GM23338 (cell line): Measurements from ENCODE around the gene NADK. TPM values are rescaled to one million over a fixed set of nuclear protein-coding genes. Genes with fewer than 3 reads are reported as not detected.
A peak's percentile ranks its signal among the peaks of the same experiment; 100 is the strongest.

Experiments used
- ATAC-seq: fragments of 200-7000 bp; cut with Tn5 transposase; 3 replicates; pipeline ENCODE4 v1.9.1; 2020
- DNase-seq: peaks from one replicate; pipeline ENCODE4 v3.0.0-alpha.2; 2015; ENCODE audit warnings: low spot score
- H2AFZ ChIP-seq: fragments of 200-600 bp; sonication (generic); 2 replicates; pipeline ENCODE4 v1.8.0; 2016; ENCODE audit warnings: antibody characterized with exemption, mild to moderate bottlenecking, moderate library complexity
- H3F3A ChIP-seq: fragments of 200-600 bp; sonication (generic); replicated peaks from 2 replicates; pipeline ENCODE4 v1.8.0; 2017; ENCODE audit warnings: antibody characterized with exemption, mixed run types, low read depth
- H3K27ac ChIP-seq: fragments of 200-600 bp; sonication (generic); 2 replicates; pipeline ENCODE4 v1.6.1; 2016; ENCODE audit warnings: low read depth
- H3K27me3 ChIP-seq: fragments of 200-600 bp; sonication (generic); 2 replicates; pipeline ENCODE4 v1.8.0; 2016; ENCODE audit warnings: mild to moderate bottlenecking, mixed run types, moderate library complexity; ENCODE audit not compliant: insufficient read depth
- H3K36me3 ChIP-seq: fragments of 200-600 bp; sonication (generic); 2 replicates; pipeline ENCODE4 v1.8.0; 2016; ENCODE audit warnings: mild to moderate bottlenecking; ENCODE audit not compliant: insufficient read depth
- H3K4me1 ChIP-seq: fragments of 200-600 bp; sonication (generic); 2 replicates; pipeline ENCODE4 v1.8.0; 2016; ENCODE audit warnings: mild to moderate bottlenecking, moderate library complexity; ENCODE audit not compliant: insufficient read depth
- H3K4me2 ChIP-seq: fragments of 200-600 bp; sonication (generic); 2 replicates; pipeline ENCODE4 v1.7.1; 2017; ENCODE audit warnings: mixed run types
- H3K4me3 ChIP-seq: fragments of 200-600 bp; sonication (generic); 2 replicates; pipeline ENCODE4 v1.6.1; 2016; ENCODE audit warnings: mixed run types
- H3K79me2 ChIP-seq: fragments of 200-600 bp; sonication (generic); replicated peaks from 2 replicates; pipeline ENCODE4 v1.8.0; 2017; ENCODE audit warnings: mild to moderate bottlenecking; ENCODE audit not compliant: insufficient read depth
- H3K9me2 ChIP-seq: fragments of 200-600 bp; sonication (generic); 2 replicates; pipeline ENCODE4 v1.8.0; 2017; ENCODE audit not compliant: insufficient read depth
- H4K20me1 ChIP-seq: fragments of 200-600 bp; sonication (generic); replicated peaks from 2 replicates; pipeline ENCODE4 v1.8.0; 2017; ENCODE audit warnings: mild to moderate bottlenecking; ENCODE audit not compliant: insufficient read depth
- H3K27ac Mint-ChIP-seq: 2 replicates; pipeline ENCODE4 v1.8.0; 2020; ENCODE audit warnings: inconsistent platforms, mild to moderate bottlenecking, moderate library complexity, mixed read lengths
- H3K27me3 Mint-ChIP-seq: 3 replicates; pipeline ENCODE4 v1.8.0; 2022; ENCODE audit warnings: low read depth, mild to moderate bottlenecking, moderate library complexity, mixed read lengths, inconsistent platforms; ENCODE audit not compliant: insufficient read depth, poor library complexity
- H3K36me3 Mint-ChIP-seq: 3 replicates; pipeline ENCODE4 v1.8.0; 2021; ENCODE audit warnings: low read depth, mild to moderate bottlenecking, inconsistent platforms, moderate library complexity, mixed read lengths
- H3K4me1 Mint-ChIP-seq: 3 replicates; pipeline ENCODE4 v1.8.0; 2020; ENCODE audit warnings: mild to moderate bottlenecking, inconsistent platforms, mixed read lengths
- H3K4me3 Mint-ChIP-seq: 3 replicates; pipeline ENCODE4 v1.8.0; 2021; ENCODE audit warnings: moderate library complexity, mild to moderate bottlenecking, inconsistent platforms, mixed read lengths
- H3K9me3 Mint-ChIP-seq: 3 replicates; pipeline ENCODE4 v1.8.0; 2020; ENCODE audit warnings: moderate library complexity, mild to moderate bottlenecking, inconsistent platforms, mixed read lengths
- CREB1 ChIP-seq: fragments of 250-450 bp; sonication (Bioruptor Pico); IDR thresholded peaks from 2 replicates; pipeline ENCODE4 v1.5.0; 2020; ENCODE audit warnings: low read depth, mild to moderate bottlenecking, moderate library complexity
- EZH2 ChIP-seq: fragments of 200-600 bp; sonication (generic); IDR thresholded peaks from one replicate; pipeline ENCODE4 v1.8.0; 2017; ENCODE audit warnings: antibody characterized with exemption, mild to moderate bottlenecking, low read depth; ENCODE audit not compliant: unreplicated experiment
- NANOG ChIP-seq: IDR thresholded peaks from 2 replicates; pipeline ENCODE4 v1.6.1; 2016; ENCODE audit warnings: antibody characterized with exemption, borderline replicate concordance
- POLR2AphosphoS5 ChIP-seq: IDR thresholded peaks from 2 replicates; pipeline ENCODE4 v1.6.1; 2016; ENCODE audit warnings: antibody characterized with exemption, low read depth
- STAT1 ChIP-seq: IDR thresholded peaks from one replicate; pipeline ENCODE4 v1.6.1; 2016; ENCODE audit warnings: antibody characterized with exemption; ENCODE audit not compliant: unreplicated experiment
- ZNF331 ChIP-seq: fragments of 250-450 bp; sonication (Bioruptor Pico); IDR thresholded peaks from 2 replicates; pipeline ENCODE4 v1.5.0; 2020; ENCODE audit warnings: low read depth, mild to moderate bottlenecking, moderate library complexity
- polyA plus RNA-seq: library from polyadenylated mRNA; unstranded; fragments of >200 nt; fragmentation: Nextera tagmentation; extraction: Ambion mirVana; gene quantifications from 2 replicates; pipeline ENCODE4 v1.2.1, GENCODE V29; 2016
- total RNA-seq: library from RNA; depleted of rRNA; stranded (reverse); fragments of >200 nt; shearing (Covaris generic); gene quantifications from 2 replicates; pipeline ENCODE4 v1.2.3, GENCODE V29; 2014
- TF ChIP-seq, protein P1 (sequence below): IDR thresholded peaks from one replicate; pipeline ENCODE4 v1.6.1; 2018; ENCODE audit warnings: antibody characterized with exemption; ENCODE audit not compliant: unreplicated experiment
- TF ChIP-seq, protein P2 (sequence below), 2 experiments: fragments of 200-600 bp in 1 of 2; sonication (generic) in 1 of 2; conservative IDR thresholded peaks; 2 replicates each; pipeline versions ENCODE4 v1.5.1 to v1.6.1; 2016 to 2017; ENCODE audit warnings: antibody characterized with exemption in 2 of 2, low read depth in 2 of 2, mild to moderate bottlenecking in 2 of 2, moderate library complexity in 1 of 2

NADK gene
- total and polyA plus RNA-seq, 2 experiments from 2014 or later: 45.3 to 73.2 TPM

DNA sequence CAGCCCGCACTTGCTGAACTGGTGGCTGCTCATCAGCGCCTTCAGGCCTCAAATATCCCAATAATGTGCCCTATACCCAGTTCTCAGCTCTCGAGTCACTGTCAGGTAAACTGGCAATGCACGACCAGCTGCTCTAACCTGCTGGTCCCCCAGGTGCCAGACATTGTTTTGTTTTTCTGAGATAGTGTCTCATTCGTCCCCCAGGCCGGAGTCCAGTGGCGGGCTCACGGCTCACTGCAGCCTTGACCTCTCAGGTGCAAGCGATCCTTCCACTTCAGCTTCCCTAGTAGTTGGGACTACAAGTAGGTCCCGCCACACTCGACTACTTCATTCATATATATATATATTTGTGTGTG lies 1.0 kb upstream of the NADK start:
- H3K4me3 Mint-ChIP-seq: peak overlapping the region; percentile 81

DNA sequence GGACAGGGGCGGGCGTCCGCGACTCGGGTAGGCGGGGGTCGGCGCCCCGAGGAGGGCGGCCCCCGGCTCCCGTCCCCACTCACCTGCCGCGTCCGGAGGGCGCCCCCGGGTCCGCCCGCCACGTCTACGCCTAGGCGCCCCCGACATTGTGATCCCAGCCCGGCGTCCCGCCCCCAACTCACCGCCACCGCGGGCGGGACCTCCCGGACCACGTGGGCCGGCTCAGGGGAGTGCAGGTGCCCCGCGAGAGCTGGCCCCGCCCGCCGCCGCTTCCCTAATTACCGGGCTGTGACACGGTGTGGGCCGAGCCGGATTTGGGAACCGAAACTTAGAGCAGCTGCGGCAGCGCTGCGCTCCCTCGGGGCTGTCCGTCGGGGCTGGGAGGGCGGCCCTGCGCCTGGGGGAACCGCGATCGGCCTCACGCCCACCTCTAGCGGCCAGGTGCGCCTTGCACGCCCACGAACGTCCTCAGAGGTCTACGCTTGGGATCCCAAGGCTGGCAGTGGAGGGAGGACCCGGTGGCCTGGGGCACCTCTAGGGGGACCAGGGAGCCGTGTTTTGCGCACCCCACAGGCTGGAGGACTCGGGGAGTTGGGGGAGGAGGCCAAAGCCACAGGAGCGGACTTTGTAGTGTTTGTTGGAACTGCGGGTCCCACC lies 521 bp upstream of the NADK start:
- no peaks in the 10 kb centered on the region for H3K9me3 Mint-ChIP-seq
- peaks cover 42% of the 10 kb centered on the region for H3K79me2 ChIP-seq
- peaks cover 11% of the 10 kb centered on the region for H3K36me3 Mint-ChIP-seq
- H3K4me2 ChIP-seq: peak overlapping the region; percentile 86
- peaks cover 29% of the 10 kb centered on the region for H4K20me1 ChIP-seq
- peaks cover 41% of the 10 kb centered on the region for H3K27me3 Mint-ChIP-seq
- peak overlapping the region; percentile 94 for H3K27ac Mint-ChIP-seq
- H3K4me3 ChIP-seq: peak overlapping the region; percentile 89
- H2AFZ ChIP-seq: no peak overlapping the region
- no peaks in the 10 kb centered on the region for H3K36me3 ChIP-seq
- DNase-seq (peak; percentile 91), ATAC-seq (peak; percentile 40)
- H3K4me1 Mint-ChIP-seq: peaks cover 56% of the 10 kb centered on the region
- peaks cover 42% of the 10 kb centered on the region for H3F3A ChIP-seq
- peaks cover 42% of the 10 kb centered on the region for H3K4me1 ChIP-seq
- no peak for TF ChIP-seq EZH2
- no peak for TF ChIP-seq NANOG
- TF ChIP-seq, protein P1, sequence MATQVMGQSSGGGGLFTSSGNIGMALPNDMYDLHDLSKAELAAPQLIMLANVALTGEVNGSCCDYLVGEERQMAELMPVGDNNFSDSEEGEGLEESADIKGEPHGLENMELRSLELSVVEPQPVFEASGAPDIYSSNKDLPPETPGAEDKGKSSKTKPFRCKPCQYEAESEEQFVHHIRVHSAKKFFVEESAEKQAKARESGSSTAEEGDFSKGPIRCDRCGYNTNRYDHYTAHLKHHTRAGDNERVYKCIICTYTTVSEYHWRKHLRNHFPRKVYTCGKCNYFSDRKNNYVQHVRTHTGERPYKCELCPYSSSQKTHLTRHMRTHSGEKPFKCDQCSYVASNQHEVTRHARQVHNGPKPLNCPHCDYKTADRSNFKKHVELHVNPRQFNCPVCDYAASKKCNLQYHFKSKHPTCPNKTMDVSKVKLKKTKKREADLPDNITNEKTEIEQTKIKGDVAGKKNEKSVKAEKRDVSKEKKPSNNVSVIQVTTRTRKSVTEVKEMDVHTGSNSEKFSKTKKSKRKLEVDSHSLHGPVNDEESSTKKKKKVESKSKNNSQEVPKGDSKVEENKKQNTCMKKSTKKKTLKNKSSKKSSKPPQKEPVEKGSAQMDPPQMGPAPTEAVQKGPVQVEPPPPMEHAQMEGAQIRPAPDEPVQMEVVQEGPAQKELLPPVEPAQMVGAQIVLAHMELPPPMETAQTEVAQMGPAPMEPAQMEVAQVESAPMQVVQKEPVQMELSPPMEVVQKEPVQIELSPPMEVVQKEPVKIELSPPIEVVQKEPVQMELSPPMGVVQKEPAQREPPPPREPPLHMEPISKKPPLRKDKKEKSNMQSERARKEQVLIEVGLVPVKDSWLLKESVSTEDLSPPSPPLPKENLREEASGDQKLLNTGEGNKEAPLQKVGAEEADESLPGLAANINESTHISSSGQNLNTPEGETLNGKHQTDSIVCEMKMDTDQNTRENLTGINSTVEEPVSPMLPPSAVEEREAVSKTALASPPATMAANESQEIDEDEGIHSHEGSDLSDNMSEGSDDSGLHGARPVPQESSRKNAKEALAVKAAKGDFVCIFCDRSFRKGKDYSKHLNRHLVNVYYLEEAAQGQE: no peak
- TF ChIP-seq, protein P2, sequence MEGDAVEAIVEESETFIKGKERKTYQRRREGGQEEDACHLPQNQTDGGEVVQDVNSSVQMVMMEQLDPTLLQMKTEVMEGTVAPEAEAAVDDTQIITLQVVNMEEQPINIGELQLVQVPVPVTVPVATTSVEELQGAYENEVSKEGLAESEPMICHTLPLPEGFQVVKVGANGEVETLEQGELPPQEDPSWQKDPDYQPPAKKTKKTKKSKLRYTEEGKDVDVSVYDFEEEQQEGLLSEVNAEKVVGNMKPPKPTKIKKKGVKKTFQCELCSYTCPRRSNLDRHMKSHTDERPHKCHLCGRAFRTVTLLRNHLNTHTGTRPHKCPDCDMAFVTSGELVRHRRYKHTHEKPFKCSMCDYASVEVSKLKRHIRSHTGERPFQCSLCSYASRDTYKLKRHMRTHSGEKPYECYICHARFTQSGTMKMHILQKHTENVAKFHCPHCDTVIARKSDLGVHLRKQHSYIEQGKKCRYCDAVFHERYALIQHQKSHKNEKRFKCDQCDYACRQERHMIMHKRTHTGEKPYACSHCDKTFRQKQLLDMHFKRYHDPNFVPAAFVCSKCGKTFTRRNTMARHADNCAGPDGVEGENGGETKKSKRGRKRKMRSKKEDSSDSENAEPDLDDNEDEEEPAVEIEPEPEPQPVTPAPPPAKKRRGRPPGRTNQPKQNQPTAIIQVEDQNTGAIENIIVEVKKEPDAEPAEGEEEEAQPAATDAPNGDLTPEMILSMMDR (conservative IDR thresholded peaks at IDR 0.05; ENCODE audit: low read depth in 2 of 2): peak; percentile 15 to 44; a peak in 3 of 4 replicates
- TF ChIP-seq POLR2AphosphoS5: peak; percentile 76
- peak overlapping the region; percentile 88 for H3K27ac ChIP-seq
- H3K4me3 Mint-ChIP-seq: peak overlapping the region; percentile 81
- no peaks in the 10 kb centered on the region for H3K27me3 ChIP-seq
- H3K9me2 ChIP-seq: no peaks in the 10 kb centered on the region

More for the DNA sequence above, 1.0 kb upstream of the NADK start:
- H3K4me1 Mint-ChIP-seq: peaks cover 56% of the 10 kb centered on the region
- TF ChIP-seq CREB1 (CRISPR knock-in tag): no peak
- no peak for TF ChIP-seq ZNF331
- TF ChIP-seq STAT1: no peak
- TF ChIP-seq EZH2: no peak
- TF ChIP-seq, protein P2 (conservative IDR thresholded peaks at IDR 0.05; ENCODE audit: low read depth in 2 of 2): 0 out of 4 replicates have a peak, but pooled peaks of 1 of the 2 experiments have one; percentile 7
- no peaks in the 10 kb centered on the region for H3K9me3 Mint-ChIP-seq
- peak overlapping the region; percentile 88 for H3K27ac ChIP-seq
- peaks cover 41% of the 10 kb centered on the region for H3K27me3 Mint-ChIP-seq
- H3K4me3 ChIP-seq: peak overlapping the region; percentile 89
- no peaks in the 10 kb centered on the region for H3K27me3 ChIP-seq
- H3K4me1 ChIP-seq: peaks cover 42% of the 10 kb centered on the region
- H2AFZ ChIP-seq: no peak overlapping the region
- peaks cover 11% of the 10 kb centered on the region for H3K36me3 Mint-ChIP-seq
- H4K20me1 ChIP-seq: peaks cover 29% of the 10 kb centered on the region
- no peak for DNase-seq
- H3K27ac Mint-ChIP-seq: peak overlapping the region; percentile 94
- peaks cover 37% of the 10 kb centered on the region for H3K79me2 ChIP-seq
- no peaks in the 10 kb centered on the region for H3K36me3 ChIP-seq
- ATAC-seq: no peak
- no peaks in the 10 kb centered on the region for H3K9me2 ChIP-seq
- H3K4me2 ChIP-seq: peak overlapping the region; percentile 86
- peaks cover 43% of the 10 kb centered on the region for H3F3A ChIP-seq
